NCI-H774 (cell line): ENCODE data around the gene CENPF.

Experiments used
- DNase-seq: peaks from one replicate; lab custom pipeline; 2025; lab: John Stamatoyannopoulos, UW

Gene CENPF

DNA sequence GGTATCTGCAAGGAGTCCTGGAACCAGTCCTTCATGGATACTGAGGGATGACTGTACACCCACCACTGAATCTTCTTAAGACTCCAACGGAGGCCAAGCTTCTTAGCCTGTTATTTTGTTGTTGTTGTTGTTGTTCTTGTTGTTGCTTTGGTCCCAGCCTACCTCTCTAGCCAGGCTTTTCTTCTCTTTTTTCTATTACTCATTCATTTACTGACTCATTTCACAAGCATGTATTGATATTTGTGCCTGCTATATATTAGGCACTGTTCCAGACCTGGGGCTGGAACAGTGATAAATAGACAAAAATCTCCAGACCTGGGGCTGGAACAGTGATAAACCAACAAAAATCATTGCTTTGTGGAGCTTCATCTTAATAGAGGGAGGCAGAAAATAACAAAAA, 20.4 kb downstream of the CENPF start:
- DNase-seq: no peak

DNA sequence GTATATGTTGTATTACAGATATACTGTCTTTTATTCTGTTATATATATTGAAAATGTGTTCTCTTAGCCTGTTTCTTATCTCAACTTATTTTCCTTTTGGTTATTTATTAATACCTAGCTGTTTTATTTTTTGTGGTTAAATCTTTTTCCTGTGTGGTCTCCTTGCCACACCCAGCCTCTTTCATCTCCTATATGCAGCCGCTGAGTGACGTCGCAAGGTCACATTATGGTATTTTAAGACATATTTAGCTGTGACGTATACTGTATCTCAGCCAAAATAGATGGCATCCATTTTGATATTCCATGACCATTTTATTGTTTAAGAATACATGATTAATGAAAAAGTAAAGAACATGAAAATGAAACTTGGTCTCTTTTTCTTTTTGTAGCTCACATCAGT, 29.1 kb downstream of the CENPF start:
- no peak for DNase-seq

DNA sequence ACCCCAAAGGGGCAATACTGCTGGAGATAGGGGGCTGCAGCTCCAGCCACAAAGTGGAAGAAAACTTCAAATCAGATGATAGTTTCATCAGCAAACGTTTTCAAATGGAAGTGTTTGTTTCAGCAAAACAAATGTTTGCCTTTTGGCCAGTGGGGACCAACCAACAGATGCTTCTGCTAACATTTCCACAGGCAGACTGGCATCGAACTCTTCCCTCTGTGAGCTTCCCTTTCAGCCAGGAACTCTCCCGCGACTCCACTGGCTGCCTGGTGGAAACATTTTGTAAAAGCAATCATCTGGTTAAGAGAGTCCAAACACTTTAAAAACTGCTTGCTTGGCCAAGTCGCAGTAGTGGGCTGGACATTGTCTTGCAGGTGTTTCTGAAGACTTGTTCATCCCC, 30.7 kb downstream of the CENPF start:
- DNase-seq: no peak

DNA sequence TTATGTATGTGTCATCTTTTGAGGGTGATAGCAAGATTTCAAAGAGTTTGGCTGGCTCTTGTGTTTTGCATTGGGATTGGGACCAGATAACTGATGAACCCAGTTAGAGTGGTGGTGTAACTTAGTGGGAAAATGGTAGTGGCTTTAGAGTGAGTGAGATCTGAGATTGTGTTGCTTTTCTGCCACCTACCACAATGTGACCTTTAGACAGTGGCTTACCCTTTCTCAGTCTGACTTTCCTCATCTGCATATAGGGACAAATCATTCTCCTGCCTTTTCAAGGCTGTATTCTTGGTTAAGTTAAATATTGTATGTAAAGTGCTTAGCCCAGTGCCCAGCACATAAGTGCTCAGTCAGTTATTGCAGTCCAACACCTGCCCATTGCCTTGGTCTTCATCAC, 31.3 kb downstream of the CENPF start:
- no peak for DNase-seq

DNA sequence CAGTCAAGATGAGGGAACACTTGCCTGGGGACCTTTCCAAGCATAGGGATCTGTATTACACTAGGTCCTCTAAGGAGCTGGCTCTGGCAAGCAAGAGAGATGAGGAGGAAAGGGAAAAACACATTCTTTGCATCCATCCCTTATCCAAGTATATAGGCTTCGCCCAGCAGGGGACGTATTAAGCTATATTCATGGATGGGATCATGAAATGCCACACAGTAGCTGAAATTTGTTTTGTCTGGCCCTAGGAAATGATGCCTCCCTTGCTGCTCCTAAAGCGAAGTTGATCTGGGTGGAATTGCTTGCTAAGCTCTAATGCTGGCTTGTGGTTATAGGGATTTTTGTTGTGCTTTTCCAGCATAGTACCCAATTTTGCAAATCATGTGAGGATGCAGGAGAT, 32.1 kb downstream of the CENPF start:
- DNase-seq: no peak

DNA sequence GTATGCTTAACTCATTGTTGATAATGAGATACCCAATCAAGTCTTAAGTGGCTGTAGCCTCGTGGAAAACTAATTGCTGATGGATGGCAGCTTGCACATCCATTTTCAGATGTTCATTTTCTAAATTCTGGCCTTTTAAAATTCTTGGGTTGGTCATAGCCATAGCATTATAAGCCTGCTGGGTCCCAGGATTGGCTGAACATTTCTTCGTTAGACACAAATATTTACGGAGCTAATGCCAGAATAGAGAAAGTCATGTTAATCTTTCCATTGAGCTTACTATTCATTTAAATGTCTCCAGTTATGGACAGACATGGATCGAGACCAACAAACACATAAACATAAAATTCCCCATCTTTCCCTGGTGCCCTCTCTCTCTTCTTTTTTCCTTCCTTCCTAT, 32.5 kb downstream of the CENPF start:
- DNase-seq: no peak

DNA sequence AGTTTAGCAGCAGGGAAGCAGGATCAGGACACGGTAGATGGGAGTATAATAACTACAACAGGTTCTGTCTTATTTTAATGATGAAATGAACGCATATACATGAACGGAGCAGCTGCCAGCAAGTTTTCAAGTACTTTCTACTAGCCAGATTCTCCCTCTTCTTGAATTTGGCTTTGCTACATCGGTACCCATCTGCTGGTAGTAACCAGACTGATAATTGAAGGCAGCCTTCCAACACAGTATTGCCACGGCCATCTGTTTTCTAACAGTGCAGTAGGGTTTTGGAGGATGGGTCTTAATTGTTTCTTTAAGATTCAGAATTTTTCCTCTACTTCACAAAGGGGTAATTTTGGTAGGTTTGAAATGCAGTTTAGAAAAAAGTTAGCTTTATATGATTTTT, 33.4 kb downstream of the CENPF start:
- no peak for DNase-seq

DNA sequence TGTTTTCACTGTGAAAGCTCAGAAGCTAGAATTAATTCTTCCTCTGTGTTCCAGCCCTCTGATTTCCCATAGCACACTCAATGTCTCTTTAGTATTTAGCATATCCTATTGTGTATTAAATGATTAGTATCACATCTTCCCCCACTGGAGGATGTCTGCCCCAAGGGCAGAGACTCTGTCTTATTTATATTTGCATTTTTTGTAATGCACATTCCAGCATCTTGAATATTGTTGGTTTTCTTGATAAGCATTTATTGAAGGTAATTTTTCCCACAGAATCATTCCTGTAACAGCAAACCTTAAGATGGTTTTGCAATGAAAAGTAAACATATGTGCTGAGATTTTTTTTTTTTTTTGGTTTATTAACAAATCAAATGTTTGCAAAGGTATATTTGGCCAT, 34.1 kb downstream of the CENPF start:
- no peak for DNase-seq

DNA sequence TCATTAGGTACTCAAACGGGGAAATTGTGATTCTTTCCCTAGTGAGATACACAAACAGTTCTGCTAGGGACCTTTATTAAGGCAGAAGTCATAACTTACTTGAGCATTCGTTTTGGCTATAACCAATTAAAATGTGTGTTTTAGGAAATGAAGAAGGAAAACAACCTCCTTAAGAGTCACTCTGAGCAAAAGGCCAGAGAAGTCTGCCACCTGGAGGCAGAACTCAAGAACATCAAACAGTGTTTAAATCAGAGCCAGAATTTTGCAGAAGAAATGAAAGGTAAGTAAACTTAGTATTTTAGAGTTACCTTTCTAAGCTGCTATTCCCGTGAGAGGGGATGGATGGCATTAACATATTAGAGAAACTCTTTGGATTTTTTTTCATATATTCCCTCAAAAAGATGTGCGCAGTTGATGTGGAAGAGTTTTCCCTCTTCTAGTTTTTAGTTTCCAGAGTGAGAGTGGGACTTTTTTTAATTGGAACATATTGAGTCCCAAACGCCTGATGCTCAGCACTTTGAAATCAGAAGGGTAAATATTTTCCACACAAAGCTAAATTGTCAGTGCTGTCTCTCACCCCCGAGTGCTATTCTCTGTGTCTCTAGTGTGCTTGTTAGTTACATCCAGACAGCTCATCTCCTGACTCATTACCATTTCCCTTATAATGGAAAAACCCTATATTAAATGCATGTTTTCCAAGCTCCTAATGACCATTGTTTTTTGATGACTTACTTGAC, 34.9 kb downstream of the CENPF start:
- no peak for DNase-seq

DNA sequence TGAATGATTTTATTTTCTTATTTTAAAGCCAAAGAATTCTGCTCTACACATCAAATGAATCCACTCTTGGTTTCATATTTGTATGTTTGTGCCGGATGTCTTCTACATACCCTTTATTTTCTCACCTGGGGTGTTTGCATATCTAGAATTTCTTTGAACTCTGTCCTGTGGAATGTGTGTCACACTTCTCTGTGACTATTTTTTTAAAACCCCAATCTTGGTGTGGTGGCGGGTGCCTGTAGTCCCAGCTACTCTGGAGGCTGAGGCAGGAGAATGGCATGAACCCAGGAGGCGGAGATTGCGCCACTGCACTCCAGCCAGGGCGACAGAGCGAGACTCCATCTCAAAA, 35.4 kb downstream of the CENPF start:
- no peak for DNase-seq

DNA sequence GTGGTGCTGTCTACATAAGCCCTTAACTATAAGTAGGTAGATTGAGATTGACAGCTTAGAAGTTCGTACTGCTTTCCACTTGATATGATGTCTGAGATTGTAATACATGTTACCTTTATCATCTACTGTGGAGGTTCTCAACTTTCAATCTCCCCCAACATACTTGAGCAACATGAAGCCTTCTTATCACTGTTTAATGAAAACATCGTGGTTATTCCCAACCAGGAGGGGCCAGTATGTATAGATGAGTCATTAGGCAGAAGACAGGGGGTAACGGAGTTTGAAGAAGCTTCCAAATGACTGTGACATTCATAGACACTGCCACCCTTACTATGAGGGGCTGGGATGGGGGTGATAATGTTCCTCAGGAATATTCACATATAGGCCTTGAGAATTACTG, 36.0 kb downstream of the CENPF start:
- no peak for DNase-seq

DNA sequence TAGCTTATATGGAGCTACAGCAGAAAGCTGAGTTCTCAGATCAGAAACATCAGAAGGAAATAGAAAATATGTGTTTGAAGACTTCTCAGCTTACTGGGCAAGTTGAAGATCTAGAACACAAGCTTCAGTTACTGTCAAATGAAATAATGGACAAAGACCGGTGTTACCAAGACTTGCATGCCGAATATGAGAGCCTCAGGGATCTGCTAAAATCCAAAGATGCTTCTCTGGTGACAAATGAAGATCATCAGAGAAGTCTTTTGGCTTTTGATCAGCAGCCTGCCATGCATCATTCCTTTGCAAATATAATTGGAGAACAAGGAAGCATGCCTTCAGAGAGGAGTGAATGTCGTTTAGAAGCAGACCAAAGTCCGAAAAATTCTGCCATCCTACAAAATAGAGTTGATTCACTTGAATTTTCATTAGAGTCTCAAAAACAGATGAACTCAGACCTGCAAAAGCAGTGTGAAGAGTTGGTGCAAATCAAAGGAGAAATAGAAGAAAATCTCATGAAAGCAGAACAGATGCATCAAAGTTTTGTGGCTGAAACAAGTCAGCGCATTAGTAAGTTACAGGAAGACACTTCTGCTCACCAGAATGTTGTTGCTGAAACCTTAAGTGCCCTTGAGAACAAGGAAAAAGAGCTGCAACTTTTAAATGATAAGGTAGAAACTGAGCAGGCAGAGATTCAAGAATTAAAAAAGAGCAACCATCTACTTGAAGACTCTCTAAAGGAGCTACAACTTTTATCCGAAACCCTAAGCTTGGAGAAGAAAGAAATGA, 37.6 kb downstream of the CENPF start:
- DNase-seq: no peak

DNA sequence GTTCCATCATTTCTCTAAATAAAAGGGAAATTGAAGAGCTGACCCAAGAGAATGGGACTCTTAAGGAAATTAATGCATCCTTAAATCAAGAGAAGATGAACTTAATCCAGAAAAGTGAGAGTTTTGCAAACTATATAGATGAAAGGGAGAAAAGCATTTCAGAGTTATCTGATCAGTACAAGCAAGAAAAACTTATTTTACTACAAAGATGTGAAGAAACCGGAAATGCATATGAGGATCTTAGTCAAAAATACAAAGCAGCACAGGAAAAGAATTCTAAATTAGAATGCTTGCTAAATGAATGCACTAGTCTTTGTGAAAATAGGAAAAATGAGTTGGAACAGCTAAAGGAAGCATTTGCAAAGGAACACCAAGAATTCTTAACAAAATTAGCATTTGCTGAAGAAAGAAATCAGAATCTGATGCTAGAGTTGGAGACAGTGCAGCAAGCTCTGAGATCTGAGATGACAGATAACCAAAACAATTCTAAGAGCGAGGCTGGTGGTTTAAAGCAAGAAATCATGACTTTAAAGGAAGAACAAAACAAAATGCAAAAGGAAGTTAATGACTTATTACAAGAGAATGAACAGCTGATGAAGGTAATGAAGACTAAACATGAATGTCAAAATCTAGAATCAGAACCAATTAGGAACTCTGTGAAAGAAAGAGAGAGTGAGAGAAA, 38.4 kb downstream of the CENPF start:
- no peak for DNase-seq

DNA sequence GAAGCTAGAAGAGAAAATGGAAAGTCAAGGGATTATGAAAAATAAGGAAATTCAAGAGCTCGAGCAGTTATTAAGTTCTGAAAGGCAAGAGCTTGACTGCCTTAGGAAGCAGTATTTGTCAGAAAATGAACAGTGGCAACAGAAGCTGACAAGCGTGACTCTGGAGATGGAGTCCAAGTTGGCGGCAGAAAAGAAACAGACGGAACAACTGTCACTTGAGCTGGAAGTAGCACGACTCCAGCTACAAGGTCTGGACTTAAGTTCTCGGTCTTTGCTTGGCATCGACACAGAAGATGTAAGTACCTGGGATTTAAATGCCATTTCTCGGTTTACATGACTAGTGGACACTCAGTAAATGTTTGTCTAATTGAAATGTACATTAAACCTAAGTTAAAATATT, 40.0 kb downstream of the CENPF start:
- no peak for DNase-seq

DNA sequence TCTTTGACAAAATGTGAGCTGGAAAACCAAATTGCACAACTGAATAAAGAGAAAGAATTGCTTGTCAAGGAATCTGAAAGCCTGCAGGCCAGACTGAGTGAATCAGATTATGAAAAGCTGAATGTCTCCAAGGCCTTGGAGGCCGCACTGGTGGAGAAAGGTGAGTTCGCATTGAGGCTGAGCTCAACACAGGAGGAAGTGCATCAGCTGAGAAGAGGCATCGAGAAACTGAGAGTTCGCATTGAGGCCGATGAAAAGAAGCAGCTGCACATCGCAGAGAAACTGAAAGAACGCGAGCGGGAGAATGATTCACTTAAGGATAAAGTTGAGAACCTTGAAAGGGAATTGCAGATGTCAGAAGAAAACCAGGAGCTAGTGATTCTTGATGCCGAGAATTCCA, 42.7 kb downstream of the CENPF start:
- DNase-seq: no peak

DNA sequence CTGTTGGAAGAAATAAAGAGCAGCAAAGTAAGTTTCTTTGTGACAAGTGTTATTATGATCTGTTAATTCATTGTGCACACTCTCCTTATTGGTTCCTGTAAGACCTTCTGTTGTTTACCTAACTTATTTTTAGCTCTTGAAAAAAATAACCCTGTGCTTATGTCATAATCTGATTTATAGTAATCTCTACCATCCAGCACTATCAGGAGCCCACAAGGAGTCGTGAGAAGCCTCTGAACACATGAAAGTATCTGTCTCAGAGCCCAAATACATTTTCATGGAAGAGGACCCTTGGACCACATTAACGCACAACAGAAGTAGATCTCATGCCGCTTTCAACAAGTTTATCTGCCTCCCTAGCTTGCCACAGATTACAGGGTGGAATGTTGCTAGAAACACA, 45.8 kb downstream of the CENPF start:
- no peak for DNase-seq

DNA sequence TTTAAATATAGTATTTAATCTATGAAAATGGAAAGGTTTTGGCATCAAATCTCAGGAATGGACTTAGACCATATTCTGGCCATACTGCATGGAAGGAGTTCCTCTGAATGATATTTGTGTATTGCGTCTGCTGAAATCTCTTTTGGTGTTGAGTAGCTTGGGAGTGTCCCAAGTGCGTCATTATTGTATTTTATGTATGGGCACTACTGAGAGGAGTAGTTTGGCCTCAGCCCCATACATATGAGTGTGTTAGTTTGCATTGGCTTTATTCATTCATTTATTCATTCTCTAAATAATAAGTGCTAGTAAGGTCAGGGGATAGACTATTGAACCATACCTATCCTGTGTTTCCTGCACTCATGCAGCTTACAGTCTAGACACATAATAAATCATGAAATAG, 46.6 kb downstream of the CENPF start:
- DNase-seq: no peak

DNA sequence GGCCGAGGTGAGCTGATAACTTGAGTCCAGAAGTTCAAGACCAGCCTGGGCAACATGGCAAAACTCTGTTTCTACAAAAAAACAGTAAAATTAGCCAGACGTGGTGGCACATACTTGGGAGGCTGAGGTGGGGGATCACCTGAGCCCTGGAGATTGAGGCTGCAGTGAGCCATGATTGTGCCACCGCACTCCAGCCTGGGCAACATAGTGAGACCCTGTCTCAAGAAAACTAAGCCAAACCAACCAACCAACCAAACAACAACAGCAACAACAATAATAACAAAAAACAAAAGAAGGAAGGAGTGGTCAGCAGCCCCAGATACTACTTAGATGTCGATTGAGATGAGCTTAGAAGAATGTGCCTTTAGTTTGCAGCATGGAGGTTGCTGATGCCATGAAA, 47.7 kb downstream of the CENPF start:
- DNase-seq: no peak

DNA sequence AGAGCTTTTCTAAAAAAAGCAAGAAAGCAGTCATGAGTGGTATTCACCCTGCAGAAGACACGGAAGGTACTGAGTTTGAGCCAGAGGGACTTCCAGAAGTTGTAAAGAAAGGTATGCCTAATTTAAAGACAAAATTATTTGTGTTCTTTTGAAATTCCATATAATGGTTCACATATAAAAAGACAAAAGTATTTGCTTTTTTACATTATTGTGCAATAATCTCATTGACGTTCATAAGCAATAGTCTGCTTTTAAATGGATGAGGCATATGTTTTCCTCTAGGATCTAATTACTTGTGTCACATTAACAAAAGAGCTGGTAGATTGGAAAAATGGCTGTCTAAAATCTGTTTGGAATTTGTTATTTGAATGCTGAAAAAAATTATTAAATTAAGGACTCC, 54.3 kb downstream of the CENPF start:
- DNase-seq: no peak

DNA sequence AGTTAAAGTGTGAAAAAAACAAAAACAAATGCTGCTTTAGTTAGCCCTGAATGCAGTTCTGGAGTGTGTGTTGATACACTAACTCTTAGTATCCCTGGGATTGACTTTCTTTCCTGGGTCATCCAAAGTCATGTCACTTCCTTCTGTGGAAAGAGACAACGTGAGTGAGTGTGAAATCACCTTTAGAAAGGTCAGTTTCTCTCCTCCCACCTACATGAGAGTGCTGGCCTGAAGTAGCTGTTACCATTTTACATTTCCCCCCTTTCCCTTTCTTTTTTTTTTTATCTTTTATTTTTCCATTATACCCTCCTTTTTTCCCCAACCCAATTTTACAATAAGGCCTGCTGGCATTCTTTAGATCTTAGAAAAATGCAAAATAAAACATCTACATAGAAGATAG, 55.2 kb downstream of the CENPF start:
- no peak for DNase-seq

DNA sequence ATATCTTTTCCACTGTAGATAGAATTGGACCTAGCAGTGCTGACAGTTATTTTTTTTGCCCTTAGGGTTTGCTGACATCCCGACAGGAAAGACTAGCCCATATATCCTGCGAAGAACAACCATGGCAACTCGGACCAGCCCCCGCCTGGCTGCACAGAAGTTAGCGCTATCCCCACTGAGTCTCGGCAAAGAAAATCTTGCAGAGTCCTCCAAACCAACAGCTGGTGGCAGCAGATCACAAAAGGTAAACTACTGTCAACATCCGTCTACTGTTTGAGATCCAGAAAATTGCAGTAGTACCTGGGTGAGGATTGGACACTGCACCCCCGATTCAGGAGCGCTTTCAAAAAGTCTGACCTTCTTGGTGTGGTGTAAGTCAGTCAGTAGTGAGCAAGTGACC, 55.8 kb downstream of the CENPF start:
- no peak for DNase-seq

DNA sequence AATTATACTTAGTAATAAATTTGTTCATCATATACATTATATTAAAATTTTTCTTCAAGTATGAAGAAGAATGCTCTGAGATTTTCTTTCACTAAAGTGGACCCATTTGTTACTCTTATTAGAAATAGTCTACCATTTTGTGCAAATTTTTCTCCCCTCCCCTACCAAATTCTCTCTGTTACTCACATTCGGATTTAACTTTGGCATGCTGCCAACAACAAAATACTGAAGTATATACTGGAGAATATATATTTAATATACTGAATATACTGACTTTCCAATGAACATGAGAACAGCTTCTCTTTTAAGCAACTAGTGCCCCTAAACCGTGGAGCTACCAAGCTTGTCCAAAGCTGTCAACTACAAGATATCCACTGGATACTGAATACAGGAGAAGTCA, 57.2 kb downstream of the CENPF start:
- no peak for DNase-seq

DNA sequence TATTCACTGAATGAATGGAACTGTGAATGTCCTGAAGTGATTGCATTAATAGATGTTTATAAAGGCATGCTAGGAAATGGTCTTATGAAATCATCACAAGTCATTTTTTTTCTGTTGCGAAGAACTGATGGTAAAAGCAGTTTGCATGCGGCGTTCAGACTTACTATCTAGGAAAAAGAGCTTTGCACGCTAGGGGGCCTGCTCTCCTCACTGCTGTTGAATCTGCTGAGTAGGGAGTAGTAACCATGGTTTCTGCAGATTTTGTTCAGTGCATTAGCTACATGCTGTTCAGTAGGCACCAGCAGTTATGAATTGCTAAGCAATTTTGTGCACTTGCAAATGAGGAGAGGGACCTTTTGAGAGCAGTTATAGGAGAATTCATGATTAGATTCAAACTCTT, 57.9 kb downstream of the CENPF start:
- DNase-seq: no peak
